K562 (cell line): ENCODE data around the gene CMIP. TPM values are rescaled to one million over a fixed set of nuclear protein-coding genes. Genes with fewer than 3 reads are reported as not detected.

ENCODE experiments used
- AFF1 ChIP-seq, 2 experiments: fragments of 450-650 bp; IDR thresholded peaks; 2 replicates each; pipeline ENCODE4 v1.6.1; 2018; ENCODE audit warnings: mild to moderate bottlenecking in 2 of 2, low read depth in 1 of 2; ENCODE audit not compliant: partially characterized antibody in 2 of 2
- STAT6 ChIP-seq: sonication (generic); formaldehyde crosslinking; IDR thresholded peaks from 2 replicates; pipeline ENCODE4 v1.8.1; 2023; ENCODE audit warnings: mild to moderate bottlenecking, missing genetic modification reagents
- polyA plus RNA-seq, 8 experiments: library from polyadenylated mRNA; depleted of rRNA in 4 of 8; stranded (reverse) in 5 of 8; unstranded in 3 of 8; fragments of >200 nt; fragmentation: Nextera tagmentation in 2 of 8; fragmentation: Illumina TruSeq in 1 of 8; extraction: Ambion mirVana in 2 of 8; extraction: Trizol in 1 of 8; gene quantifications; 2 replicates each; pipeline versions ENCODE4 v1.2.1 to v1.2.3, GENCODE V29; 2011 to 2014; ENCODE audit warnings: inconsistent platforms in 1 of 8, missing spikeins in 1 of 8
- total RNA-seq, 7 experiments: library from RNA; depleted of rRNA in 6 of 7; stranded (reverse); fragments of >200 nt in 6 of 7; fragmentation: Illumina TruSeq in 2 of 7; extraction: Trizol in 2 of 7; gene quantifications; 2 replicates each; pipeline versions ENCODE4 v1.2.1 to v1.2.3, GENCODE V29; 2011 to 2021; ENCODE audit warnings: low replicate concordance in 1 of 7

The CMIP gene
- total and polyA plus RNA-seq, 9 of the 15 experiments (the other 6 are each of a cell fraction or from before 2014, with no cell fraction given) = 0.94 to 82.5 (median 10.3) TPM

- TF ChIP-seq AFF1 (IDR thresholded peaks at IDR 0.05; ENCODE audit: low read depth in 1 of 2, partially characterized antibody in 2 of 2) = no peak
- TF ChIP-seq STAT6 (CRISPR knock-in tag) = no peak
- TF ChIP-seq, all 486 proteins: peak for 6
Measured at GRCh38 chr16:81590714-81591544, 146.3 kb downstream of the CMIP start (continued).
